Endothelial cell of umbilical vein (primary cell): ENCODE data around the gene RAB6B. TPM values are rescaled to one million over a fixed set of nuclear protein-coding genes. Genes with fewer than 3 reads are reported as not detected.

ENCODE experiments used
- BruUV-seq: library from RNA; stranded (reverse); fragments of 400-500 nt; replicated peaks from 2 replicates; lab custom pipeline; 2021; lab: Mats Ljungman, UMichigan
- CTCF ChIA-PET: fragments of 300-600, 350-600 bp; sonication (Branson Sonifier 250); formaldehyde crosslinking; loops from one replicate; lab custom pipeline; 2021; ENCODE audit warnings: antibody characterized with exemption, inconsistent platforms; lab: Charles Lee
- POLR2A ChIA-PET: fragments of 300-600, 350-600 bp; sonication (Branson Sonifier 250); formaldehyde crosslinking; loops from one replicate; lab custom pipeline; 2021; ENCODE audit warnings: antibody characterized with exemption, inconsistent platforms; lab: Charles Lee
- DNase-seq: peaks from one replicate; pipeline ENCODE4 v3.0.0-alpha.2; 2011; ENCODE audit warnings: low read depth, low spot score
- FAIRE-seq: peaks from 2 replicates; lab custom pipeline; 2011; peaks lifted over from hg19 to GRCh38; lab: Jason Lieb, UNC
- H2AFZ ChIP-seq: 2 replicates; pipeline ENCODE4 v1.6.0; 2012; ENCODE audit warnings: low read depth, low read length, control low read depth, inconsistent platforms
- H3K27ac ChIP-seq: 2 replicates; pipeline ENCODE4 v1.5.1; 2011; ENCODE audit warnings: low read depth, mild to moderate bottlenecking, control low read depth, low read length, moderate library complexity; ENCODE audit not compliant: insufficient read depth
- H3K27me3 ChIP-seq, 2 experiments: 2 replicates each; pipeline versions ENCODE4 v1.6.0 to v1.6.1; 2011; ENCODE audit warnings: low read length in 2 of 2, mixed read lengths in 1 of 2; ENCODE audit not compliant: control insufficient read depth in 2 of 2, insufficient read depth in 2 of 2
- H3K36me3 ChIP-seq, 2 experiments: 2 replicates in 1 of 2; 3 replicates in 1 of 2; pipeline ENCODE4 v1.5.1; 2011; ENCODE audit warnings: low read length in 2 of 2, mild to moderate bottlenecking in 1 of 2, moderate library complexity in 1 of 2; ENCODE audit not compliant: control insufficient read depth in 2 of 2, insufficient read depth in 2 of 2; ENCODE audit errors: extremely low read depth in 1 of 2
- H3K4me1 ChIP-seq: 3 replicates; pipeline ENCODE4 v1.5.1; 2011; ENCODE audit warnings: mild to moderate bottlenecking, low read length; ENCODE audit not compliant: control insufficient read depth, insufficient read depth; ENCODE audit errors: extremely low read depth
- H3K4me2 ChIP-seq: 2 replicates; pipeline ENCODE4 v1.6.1; 2011; ENCODE audit warnings: low read length, control low read depth, mixed read lengths; ENCODE audit not compliant: insufficient read depth
- H3K4me3 ChIP-seq, 3 experiments: fragments of 200-600 bp in 1 of 3; sonication (generic), shearing (Covaris generic) in 1 of 3; replicated peaks in 1 of 3; 2 replicates each; pipeline ENCODE4 v1.5.1; 2011 to 2016; ENCODE audit warnings: control low read depth in 3 of 3, low read length in 3 of 3, mild to moderate bottlenecking in 2 of 3, inconsistent platforms in 1 of 3, low read depth in 1 of 3, moderate library complexity in 1 of 3; ENCODE audit not compliant: insufficient read depth in 1 of 3
- H3K79me2 ChIP-seq: 2 replicates; pipeline ENCODE4 v1.6.0; 2012; ENCODE audit warnings: low read length, inconsistent platforms; ENCODE audit not compliant: control insufficient read depth, insufficient read depth
- H3K9ac ChIP-seq: replicated peaks from 2 replicates; pipeline ENCODE3; 2011; ENCODE audit warnings: low read length, control low read depth; ENCODE audit not compliant: insufficient read depth; ENCODE audit errors: extremely low read depth
- H3K9me1 ChIP-seq: replicated peaks from 3 replicates; pipeline ENCODE4 v1.6.0; 2011; ENCODE audit warnings: mild to moderate bottlenecking, low read length; ENCODE audit not compliant: control insufficient read depth, insufficient read depth; ENCODE audit errors: extremely low read depth
- H3K9me3 ChIP-seq: replicated peaks from 2 replicates; pipeline ENCODE4 v1.5.1; 2012; ENCODE audit warnings: low read length, inconsistent platforms; ENCODE audit not compliant: control insufficient read depth, insufficient read depth
- H4K20me1 ChIP-seq: replicated peaks from 2 replicates; pipeline ENCODE3; 2011; ENCODE audit warnings: mild to moderate bottlenecking, low read length; ENCODE audit not compliant: control insufficient read depth, insufficient read depth; ENCODE audit errors: extremely low read depth
- EZH2 ChIP-seq: IDR thresholded peaks from 2 replicates; pipeline ENCODE4 v1.6.1; 2012; ENCODE audit warnings: borderline replicate concordance, low read depth, mild to moderate bottlenecking, moderate library complexity, low read length, inconsistent platforms; ENCODE audit not compliant: severe bottlenecking
- FOS ChIP-seq: IDR thresholded peaks from 2 replicates; pipeline ENCODE4 v1.6.1; 2011; ENCODE audit warnings: mild to moderate bottlenecking, low read length, moderate library complexity, borderline replicate concordance; ENCODE audit not compliant: insufficient read depth
- GATA2 ChIP-seq: IDR thresholded peaks from 2 replicates; pipeline ENCODE4 v1.7.0; 2011; ENCODE audit warnings: low read depth, mild to moderate bottlenecking, moderate library complexity, mixed read lengths, low read length; ENCODE audit not compliant: insufficient read length, insufficient read depth
- JUN ChIP-seq: IDR thresholded peaks from 2 replicates; pipeline ENCODE4 v1.6.1; 2011; ENCODE audit warnings: borderline replicate concordance, low read depth; ENCODE audit not compliant: insufficient read length, insufficient read depth
- MYC ChIP-seq: IDR thresholded peaks from one replicate; pipeline ENCODE4 v1.6.1; 2011; ENCODE audit warnings: mild to moderate bottlenecking, low read depth, low read length
- POLR2A ChIP-seq: IDR thresholded peaks from 2 replicates; pipeline ENCODE4 v1.6.1; 2012; ENCODE audit warnings: low read depth, mild to moderate bottlenecking, control low read depth, low read length
- POLR2AphosphoS5 ChIP-seq: IDR thresholded peaks from 2 replicates; pipeline ENCODE4 v1.6.1; 2012; ENCODE audit warnings: low read depth, mild to moderate bottlenecking, control low read depth, low read length, moderate library complexity; ENCODE audit not compliant: insufficient read depth
- dilution Hi-C: fragments of 300-500 bp; cut with MboI; formaldehyde crosslinking; loops from one replicate; pipeline ENCODE4 v1.15.0; 2019; ENCODE audit warnings: low sequenced_read_pairs; ENCODE audit not compliant: extremely low pct_ligation_motif_present
- intact Hi-C: fragments of 100-400 bp; cut with micrococcal nuclease; formaldehyde crosslinking; loops from one replicate; pipeline ENCODE4 v1.10.0; 2022
- polyA plus RNA-seq, 4 experiments: library from polyadenylated mRNA; depleted of rRNA in 3 of 4; stranded (reverse) in 3 of 4; unstranded in 1 of 4; fragments of >200 nt; gene quantifications; 2 replicates each; pipeline versions ENCODE4 v1.2.1 to v1.2.3, GENCODE V29; 2011 to 2012; ENCODE audit warnings: missing spikeins in 1 of 4
- total RNA-seq: library from RNA; stranded (reverse); gene quantifications from 2 replicates; pipeline ENCODE4 v1.2.3, GENCODE V29; 2021
- TF ChIP-seq, protein P1 (sequence below): IDR thresholded peaks from 2 replicates; pipeline ENCODE4 v1.6.1; 2011; ENCODE audit not compliant: insufficient read depth, insufficient read length
- TF ChIP-seq, protein P2 (sequence below), 2 donors: IDR thresholded peaks; 1 replicate in 1 of 2; 2 replicates in 1 of 2; pipeline ENCODE4 v1.5.1; 2011; ENCODE audit warnings: low read length in 2 of 2, mild to moderate bottlenecking in 2 of 2, moderate library complexity in 2 of 2, control low read depth in 1 of 2, inconsistent platforms in 1 of 2, low read depth in 1 of 2; ENCODE audit not compliant: insufficient read depth in 1 of 2; ENCODE audit errors: extremely low read depth in 1 of 2

RAB6B gene
- total and polyA plus RNA-seq, 2 donors (not counting 3 experiments of a cell fraction or from before 2014, with no cell fraction given) = 1.7 to 6.7 TPM

DNA sequence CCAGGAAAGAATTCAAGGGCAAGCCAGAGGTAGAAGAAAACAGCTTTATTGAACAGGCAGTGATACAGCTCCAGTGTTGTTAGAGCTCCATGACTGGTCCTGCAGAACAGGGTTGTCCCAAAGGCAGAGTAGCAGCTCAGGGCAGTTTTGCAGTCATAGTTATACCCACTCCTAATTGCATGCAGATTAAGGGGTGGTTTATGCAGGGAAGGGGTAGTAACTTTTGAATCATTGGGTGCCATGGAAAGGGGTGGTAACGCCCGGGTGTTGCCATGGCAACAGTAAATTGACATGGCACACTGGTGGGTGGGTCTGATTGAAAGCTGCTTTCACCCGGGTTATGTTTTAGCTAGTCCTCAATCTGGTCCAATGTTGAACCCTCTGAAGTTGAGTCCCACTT, 9.7 kb upstream of the RAB6B start:
- Histone ChIP-seq H3K27ac (no peak overlapping the region), H4K20me1 (no peaks in the 10 kb centered on the region), H3K4me1 (no peaks in the 10 kb centered on the region), H3K79me2 (no peaks in the 10 kb centered on the region), H3K9me1 (no peaks in the 10 kb centered on the region), H2AFZ (no peak overlapping the region), H3K4me2 (no peak overlapping the region), H3K9ac (no peak overlapping the region), H3K36me3 (no peaks in the 10 kb centered on the region), H3K4me3 (no peak overlapping the region), H3K27me3 (peaks cover 0 to 2% of the 10 kb centered on the region in 2 experiments), H3K9me3 (no peaks in the 10 kb centered on the region)
- TF ChIP-seq GATA2 (no peak), POLR2A (no peak), JUN (no peak), EZH2 (no peak), MYC (no peak), FOS (no peak), POLR2AphosphoS5 (no peak)
- TF ChIP-seq, protein P1, sequence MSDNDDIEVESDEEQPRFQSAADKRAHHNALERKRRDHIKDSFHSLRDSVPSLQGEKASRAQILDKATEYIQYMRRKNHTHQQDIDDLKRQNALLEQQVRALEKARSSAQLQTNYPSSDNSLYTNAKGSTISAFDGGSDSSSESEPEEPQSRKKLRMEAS = no peak
- TF ChIP-seq, protein P2, sequence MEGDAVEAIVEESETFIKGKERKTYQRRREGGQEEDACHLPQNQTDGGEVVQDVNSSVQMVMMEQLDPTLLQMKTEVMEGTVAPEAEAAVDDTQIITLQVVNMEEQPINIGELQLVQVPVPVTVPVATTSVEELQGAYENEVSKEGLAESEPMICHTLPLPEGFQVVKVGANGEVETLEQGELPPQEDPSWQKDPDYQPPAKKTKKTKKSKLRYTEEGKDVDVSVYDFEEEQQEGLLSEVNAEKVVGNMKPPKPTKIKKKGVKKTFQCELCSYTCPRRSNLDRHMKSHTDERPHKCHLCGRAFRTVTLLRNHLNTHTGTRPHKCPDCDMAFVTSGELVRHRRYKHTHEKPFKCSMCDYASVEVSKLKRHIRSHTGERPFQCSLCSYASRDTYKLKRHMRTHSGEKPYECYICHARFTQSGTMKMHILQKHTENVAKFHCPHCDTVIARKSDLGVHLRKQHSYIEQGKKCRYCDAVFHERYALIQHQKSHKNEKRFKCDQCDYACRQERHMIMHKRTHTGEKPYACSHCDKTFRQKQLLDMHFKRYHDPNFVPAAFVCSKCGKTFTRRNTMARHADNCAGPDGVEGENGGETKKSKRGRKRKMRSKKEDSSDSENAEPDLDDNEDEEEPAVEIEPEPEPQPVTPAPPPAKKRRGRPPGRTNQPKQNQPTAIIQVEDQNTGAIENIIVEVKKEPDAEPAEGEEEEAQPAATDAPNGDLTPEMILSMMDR (IDR thresholded peaks at IDR 0.05; ENCODE audit: extremely low read depth in 1 of 2, insufficient read depth in 1 of 2, low read depth in 1 of 2, low read length in 2 of 2) = no peak
- DNase-seq = no peak
- no TSS peak for BruUV-seq
- POLR2A ChIA-PET = no interaction called here
- intact Hi-C loops (no loop called here), dilution Hi-C loops (no loop called here)
- CTCF ChIA-PET = interaction anchor here (0.8 to 1.2 kb wide), 5 partner anchors 10 to 87 kb away, joined by 3 to 4 read pairs (median 3); partner anchors contain the start of gene RAB6B
- FAIRE-seq = no peak
